Heart right ventricle (tissue), 16 donors: Measurements from ENCODE around the gene RNF8. TPM values are rescaled to one million over a fixed set of nuclear protein-coding genes. Genes with fewer than 3 reads are reported as not detected.
"Not testable (repeated sequence)": the region's sequence is repeated elsewhere in the genome, so short reads cannot be mapped to it uniquely, and the experiment has no call there.

Experiments
- ATAC-seq, 8 donors: fragments of 200-7000 bp; cut with Tn5 transposase; one replicate each; pipeline ENCODE4 v1.9.1; 2020; ENCODE audit warnings: mild to moderate bottlenecking in 8 of 8, moderate library complexity in 8 of 8, moderate number of reproducible peaks in 1 of 8
- DNase-seq, 2 donors: peaks; one replicate each; pipeline ENCODE4 v3.0.0-alpha.2; 2020
- H3K27ac ChIP-seq, 10 donors: fragments of 200-600 bp; sonication (generic) in 2 of 10; one replicate each; pipeline versions ENCODE4 v1.5.0 to v1.8.0; 2020 to 2022; ENCODE audit warnings: mild to moderate bottlenecking in 3 of 10
- H3K27me3 ChIP-seq, 7 donors: fragments of 200-600 bp; one replicate each; pipeline ENCODE4 v1.8.0; 2021 to 2022; ENCODE audit warnings: mild to moderate bottlenecking in 2 of 7
- H3K36me3 ChIP-seq, 9 donors: fragments of 200-600 bp; sonication (generic) in 1 of 9; one replicate each; pipeline versions ENCODE4 v1.5.0 to v1.8.0; 2020 to 2022; ENCODE audit warnings: mild to moderate bottlenecking in 2 of 9
- H3K4me1 ChIP-seq, 9 donors: fragments of 200-600 bp; sonication (generic) in 1 of 9; one replicate each; pipeline versions ENCODE4 v1.5.0 to v1.8.0; 2020 to 2022; ENCODE audit warnings: mild to moderate bottlenecking in 4 of 9
- H3K4me3 ChIP-seq, 10 donors: fragments of 200-600 bp; sonication (generic) in 2 of 10; one replicate each; pipeline versions ENCODE4 v1.5.0 to v1.8.0; 2020 to 2022; ENCODE audit warnings: mild to moderate bottlenecking in 7 of 10, moderate library complexity in 2 of 10
- H3K9me3 ChIP-seq, 11 donors: fragments of 200-600 bp in 10 of 11; sonication (generic) in 2 of 11; one replicate each; pipeline versions ENCODE4 v1.5.0 to v1.8.0; 2013 to 2022; ENCODE audit warnings: mild to moderate bottlenecking in 2 of 11, control low read depth in 1 of 11, moderate library complexity in 1 of 11
- CTCF ChIP-seq, 9 donors: fragments of 200-600 bp; sonication (generic) in 2 of 9; IDR thresholded peaks; one replicate each; pipeline versions ENCODE4 v1.5.0 to v1.8.0; 2021 to 2022; ENCODE audit warnings: antibody characterized with exemption in 9 of 9, mild to moderate bottlenecking in 5 of 9, moderate library complexity in 1 of 9
- WGBS, 2 donors: extraction: QIAGEN DNeasy Blood & Tissue Kit; methylation state at CpG; one replicate each; pipeline ENCODE4 v1.1.7; 2013; ENCODE audit warnings: inconsistent platforms in 1 of 2; 5-methylcytosine and 5-hydroxymethylcytosine counted together
- intact Hi-C, 10 donors: fragments of 100-400 bp; cut with DNase I; formaldehyde crosslinking; loops; one replicate each; pipeline versions ENCODE4 v1.11.1 to v1.14.2; 2022
- polyA plus RNA-seq, 2 donors: library from polyadenylated mRNA; stranded (reverse); fragments of 200-250 nt; gene quantifications; one replicate each; pipeline ENCODE4 v1.2.3, GENCODE V29; 2013
- total RNA-seq, 10 donors: library from RNA; stranded (reverse); fragmentation: NEBNext Ultra II Directional in 3 of 10; extraction: Animal tissue kit (Norgen Biotek cat#: 25700) in 3 of 10; gene quantifications; one replicate each; pipeline versions ENCODE4 v1.2.1 to v1.2.4, GENCODE V29; 2021 to 2023
- donor health status: Arrhythmogenic right ventricular cardiomyopathy.
- donor health status: ischemic (EF 13 %, LVEDD 7.1; RV severe dilation, severe dysfunction).
- donor health status: healthy with polysubstance abuse.
- donor health status: DM: no; HTN: yes; CAD: no.
- donor health status: DM: no; HTN: no; CAD: no.
- donor health status: ischemic (EF 25% LVEDD 6.9; RV normal size, moderate dysfunction).
- donor health status: ischemic (EF 25% LVEDD 5.7; RV mildly dilated, moderate dysfunction).
- donor health status: healthy.
- donor health status: DM: yes; HTN: yes; CAD: no.
- donor health status: Ischemic cardiomyopathy.
- donor health status: ischemic (EF 35%, LVEDD 5.7; RV mildly dilated, moderate dysfunction).
- donor health status: nonischemic (EF 11% LVEDD 7.7; RV severe dilation, severe dysfunction).
- donor health status: DM: yes; HTN: yes; CAD: no.
- donor health status: PGD.
- donor health status: ischemic (EF 29% LVEDD 5.4; RV normal size, mild dysfunction).
- donor health status: nonischemic (EF 23%, LVEDD 6.1; RV moderate dilation, normal function).

RNF8 gene
- total and polyA plus RNA-seq, 12 donors = 9.5 to 17.5 (median 14.4) TPM

DNA sequence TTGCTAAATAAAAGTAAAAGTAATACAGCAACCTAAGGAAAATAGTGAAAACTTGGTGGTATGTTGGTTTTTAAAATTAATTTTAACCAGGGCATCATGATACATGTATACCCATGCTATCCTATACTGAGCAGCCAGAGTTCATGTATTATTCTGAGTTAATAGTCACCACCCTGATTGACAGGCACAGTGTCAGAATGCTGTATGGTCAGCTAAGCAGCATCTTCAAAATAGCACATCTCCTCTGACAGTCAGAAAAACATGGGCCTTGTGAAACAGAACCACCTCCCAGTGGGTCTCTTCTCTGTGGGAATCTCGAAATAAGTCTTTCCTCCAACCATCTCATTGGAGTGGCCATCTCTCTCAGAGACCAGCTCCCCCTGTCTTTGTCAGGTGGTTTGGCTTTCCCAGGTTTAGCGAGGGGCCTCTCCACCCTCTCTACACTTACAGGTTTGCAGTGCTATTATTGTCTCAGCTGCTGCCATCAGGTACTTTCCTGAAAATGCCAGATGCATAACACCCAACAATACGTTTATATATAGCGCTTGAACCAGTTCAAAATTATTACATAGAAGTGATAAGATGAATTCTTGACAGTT, 47.1 kb upstream of the RNF8 start:
- H3K4me3 ChIP-seq = no peak overlapping the region
- no peak overlapping the region for H3K27ac ChIP-seq
- H3K27me3 ChIP-seq = no peaks in the 10 kb centered on the region
- intact Hi-C loops = no loop called here
- no peak for TF ChIP-seq CTCF (IDR thresholded peaks at IDR 0.05)
- DNase-seq (no peak), ATAC-seq (peak in 1 of 8 donors; percentile 18)
- H3K4me1 ChIP-seq = peaks cover 0 to 17% (median 10%) of the 10 kb centered on the region in 9 donors
- WGBS, 2 donors = 73 to 81% methylated on average over 4 of the region's 4 CpGs
- H3K9me3 ChIP-seq = no peaks in the 10 kb centered on the region
- peaks cover 0 to 59% (median 13%) of the 10 kb centered on the region in 9 donors for H3K36me3 ChIP-seq

DNA sequence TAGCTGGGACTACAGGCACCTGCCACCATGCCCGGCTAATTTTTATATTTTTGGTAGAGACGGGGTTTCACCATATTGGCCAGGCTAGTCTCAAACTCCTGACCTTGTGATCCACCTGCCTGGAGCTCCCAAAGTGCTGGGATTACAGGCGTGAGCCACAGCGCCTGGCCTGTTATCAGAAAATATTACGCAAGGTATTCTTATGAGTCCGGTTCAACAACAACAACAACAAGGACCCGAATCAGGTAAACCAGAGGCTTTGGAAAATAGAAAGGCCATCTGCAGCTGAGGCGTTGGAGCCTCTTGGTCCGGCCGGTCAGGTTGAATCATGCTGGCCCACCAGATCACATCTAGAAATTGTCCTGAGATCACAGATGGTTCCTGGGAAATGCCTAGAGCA, 46.3 kb upstream of the RNF8 start:
- H3K27me3 ChIP-seq, H3K4me3 ChIP-seq, ATAC-seq, intact Hi-C loops, DNase-seq, H3K9me3 ChIP-seq: not testable (repeated sequence)
- WGBS, 2 donors = 95% methylated on average over 10 of the region's 10 CpGs
- Histone ChIP-seq H3K4me1 (peaks cover 0 to 17% (median 4%) of the 10 kb centered on the region in 9 donors), H3K36me3 (peaks cover 0 to 52% (median 9%) of the 10 kb centered on the region in 9 donors), H3K27ac (peak overlapping the region in 2 of 10 donors; percentile 47 to 48)

DNA sequence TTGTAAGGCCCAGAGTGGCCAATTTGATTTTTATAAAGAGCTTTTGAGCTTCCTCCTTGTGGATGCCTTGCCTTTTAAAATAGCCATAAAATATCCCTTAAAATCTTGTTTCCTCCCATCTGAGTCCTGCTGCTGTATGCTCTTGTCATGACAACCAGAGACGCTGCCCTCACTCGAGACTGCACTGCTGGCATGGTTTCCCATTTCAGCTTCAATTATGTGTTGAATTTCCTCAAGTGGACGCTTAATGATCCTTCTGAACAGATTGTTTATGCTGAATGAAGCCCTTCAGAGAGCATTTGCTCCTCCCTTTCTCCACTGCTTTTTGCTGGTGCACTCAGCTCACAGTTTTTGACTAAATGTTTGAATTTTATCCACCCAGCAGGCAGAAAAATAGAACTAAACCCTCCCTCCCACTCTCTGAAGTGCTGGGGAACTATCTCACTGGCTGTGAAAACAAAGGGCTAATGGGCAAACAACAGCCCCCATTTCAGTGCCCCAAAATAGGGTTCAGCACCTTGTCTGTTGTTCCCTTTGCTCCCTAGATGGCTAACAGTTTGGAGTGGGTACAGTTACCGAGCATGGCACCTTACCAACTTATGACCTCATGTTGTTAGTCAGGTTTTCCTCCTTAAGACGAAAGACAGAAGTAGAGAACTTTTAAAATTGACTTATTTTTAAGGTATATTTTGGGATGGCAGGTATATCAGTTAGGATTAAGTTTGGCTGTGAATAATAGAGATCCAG, 45.5 kb upstream of the RNF8 start:
- no peak overlapping the region for H3K4me3 ChIP-seq
- intact Hi-C loops = no loop called here
- peak overlapping the region in 6 of 10 donors; percentile 2 to 48 (median 18) for H3K27ac ChIP-seq
- TF ChIP-seq CTCF (IDR thresholded peaks at IDR 0.05) = no peak
- H3K9me3 ChIP-seq = no peaks in the 10 kb centered on the region
- DNase-seq = peak in 1 of 2 donors; percentile 27
- no peaks in the 10 kb centered on the region for H3K27me3 ChIP-seq
- WGBS, 2 donors = 30 to 45% methylated on average over 5 of the region's 5 CpGs
- peaks cover 0 to 17% (median 0%) of the 10 kb centered on the region in 9 donors for H3K4me1 ChIP-seq
- peak in 5 of 8 donors; percentile 18 to 67 (median 37) for ATAC-seq
- H3K36me3 ChIP-seq = peaks cover 0 to 52% (median 9%) of the 10 kb centered on the region in 9 donors

GRCh38 chr6:37309046-37309445, 44.7 kb upstream of the RNF8 start:
- H3K36me3 ChIP-seq = peaks cover 0 to 52% (median 13%) of the 10 kb centered on the region in 9 donors
- no peak for TF ChIP-seq CTCF (IDR thresholded peaks at IDR 0.05)
- DNase-seq = no peak
- H3K9me3 ChIP-seq = no peaks in the 10 kb centered on the region
- WGBS, 2 donors = 98 to 100% methylated on average over 1 of the region's 1 CpG
- intact Hi-C loops = no loop called here
- no peak for ATAC-seq
- H3K4me3 ChIP-seq = no peak overlapping the region
- H3K4me1 ChIP-seq = peaks cover 0 to 17% (median 0%) of the 10 kb centered on the region in 9 donors
- H3K27me3 ChIP-seq = no peaks in the 10 kb centered on the region
- peak overlapping the region in 1 of 10 donors; percentile 8 for H3K27ac ChIP-seq
